ENCODE measurements around the gene U2SURP. TPM values are rescaled to one million over a fixed set of nuclear protein-coding genes. Genes with fewer than 3 reads are reported as not detected.

Gene U2SURP
- total and polyA plus RNA-seq, 3 experiments from 2014 or later = 121 to 148 (median 146) TPM

DNA sequence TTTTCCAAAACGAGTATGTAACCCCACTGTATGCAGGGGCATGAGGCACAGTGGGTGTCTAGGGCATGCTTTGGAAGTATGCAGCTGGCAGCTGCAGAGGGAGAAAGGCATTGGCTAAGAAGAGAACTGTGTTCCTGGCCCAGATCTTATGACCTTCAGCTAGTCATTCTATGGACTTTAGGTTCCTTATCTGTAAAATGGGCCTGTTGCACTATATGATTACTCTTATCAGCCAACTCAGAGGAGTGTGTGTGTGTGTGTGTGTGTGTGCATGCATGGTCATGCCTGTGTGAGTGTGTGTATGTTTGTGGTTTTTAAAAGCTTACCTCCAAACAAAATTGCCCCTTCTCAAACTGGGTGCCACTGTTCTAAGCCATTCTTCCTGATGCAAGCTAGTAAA is 90.8 kb downstream of the U2SURP start:
- Histone ChIP-seq H3K27me3 (ENCODE audit: insufficient read depth, low read length, poor library complexity, severe bottlenecking) (no peaks in the 10 kb centered on the region), H3K36me3 (ENCODE audit: insufficient read depth, low read length) (no peaks in the 10 kb centered on the region), H3K27ac (ENCODE audit: low read depth, low read length) (no peak overlapping the region), H3K4me1 (ENCODE audit: insufficient read depth, low read length) (no peaks in the 10 kb centered on the region), H3K9me3 (ENCODE audit: low read length) (no peaks in the 10 kb centered on the region), H3K4me3 (ENCODE audit: low read length) (no peak overlapping the region)
- ChIA-PET POLR2A (no interaction called here), CTCF (no interaction called here)
- no peak for DNase-seq
- Mint-ChIP-seq H3K4me1 (no peaks in the 10 kb centered on the region), H3K27ac (peak overlapping the region in 1 of 8 donors; percentile 29), H3K27me3 (no peaks in the 10 kb centered on the region), H3K9me3 (no peaks in the 10 kb centered on the region), H3K4me3 (no peak overlapping the region), H3K36me3 (no peaks in the 10 kb centered on the region)

DNA sequence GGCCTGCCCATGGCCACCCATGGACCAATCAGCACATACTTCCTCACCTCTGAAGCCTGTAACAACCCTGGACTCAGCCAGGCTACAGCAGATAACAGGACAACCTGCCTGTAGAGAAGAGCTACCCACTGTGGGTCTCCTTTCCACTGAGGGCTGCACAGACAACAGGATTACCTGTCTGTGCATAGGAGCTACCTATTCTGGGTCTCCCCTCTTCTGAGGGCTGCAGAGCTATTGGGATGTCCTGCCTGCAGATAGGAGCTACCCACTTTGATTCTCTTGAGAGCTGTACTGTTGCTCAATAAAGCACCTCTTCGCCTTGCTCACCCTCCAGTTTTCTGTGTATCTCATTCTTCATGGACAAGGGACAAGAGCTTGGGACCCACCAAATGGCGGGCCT is 94.4 kb downstream of the U2SURP start:
- Histone ChIP-seq H3K27ac (ENCODE audit: low read depth, low read length) (no peak overlapping the region), H3K4me1 (ENCODE audit: insufficient read depth, low read length) (no peaks in the 10 kb centered on the region), H3K9me3 (ENCODE audit: low read length) (no peaks in the 10 kb centered on the region), H3K36me3 (ENCODE audit: insufficient read depth, low read length) (no peaks in the 10 kb centered on the region), H3K27me3 (ENCODE audit: insufficient read depth, low read length, poor library complexity, severe bottlenecking) (no peaks in the 10 kb centered on the region), H3K4me3 (ENCODE audit: low read length) (no peak overlapping the region)
- no peaks in the 10 kb centered on the region for H3K4me1 Mint-ChIP-seq
- no peak overlapping the region for H3K4me3 Mint-ChIP-seq
- no peak for DNase-seq
- no peaks in the 10 kb centered on the region for H3K36me3 Mint-ChIP-seq
- no peak overlapping the region for H3K27ac Mint-ChIP-seq
- ChIA-PET CTCF (no interaction called here), POLR2A (no interaction called here)
- no peaks in the 10 kb centered on the region for H3K9me3 Mint-ChIP-seq
- no peaks in the 10 kb centered on the region for H3K27me3 Mint-ChIP-seq

DNA sequence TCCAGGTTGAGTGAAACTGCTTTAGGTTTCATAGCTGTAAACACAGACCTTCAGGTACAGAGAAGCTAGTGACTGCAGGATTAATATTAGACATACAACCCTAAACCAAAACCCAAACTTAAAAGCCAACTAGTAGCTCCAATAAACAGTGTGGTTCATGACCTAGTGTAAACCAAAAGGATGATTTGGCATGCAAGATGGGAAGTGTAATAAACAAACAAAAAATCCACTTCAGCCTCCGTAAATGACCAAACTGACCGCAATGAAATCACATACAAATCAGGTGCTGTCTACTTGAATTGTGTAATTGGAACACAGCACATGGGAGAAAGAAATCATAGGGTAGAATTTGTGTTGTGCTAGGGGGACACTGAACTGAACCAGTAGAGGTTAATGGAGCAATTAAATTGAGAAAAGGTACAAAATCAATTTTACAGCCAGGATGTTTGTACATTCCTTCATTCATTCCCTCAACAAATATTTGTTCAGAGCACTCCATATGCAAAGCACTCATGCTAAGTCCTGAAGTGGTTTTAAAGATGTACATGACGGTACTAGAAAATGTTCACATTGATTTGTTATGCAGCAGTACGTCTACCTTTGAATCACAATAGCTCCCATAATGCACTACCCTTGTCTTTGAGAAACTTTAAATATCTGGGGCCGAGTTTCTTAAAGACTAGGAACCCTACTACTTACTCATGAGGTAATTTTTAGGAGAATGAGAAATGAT is 96.8 kb downstream of the U2SURP start:
- CTCF ChIA-PET = no interaction called here

DNA sequence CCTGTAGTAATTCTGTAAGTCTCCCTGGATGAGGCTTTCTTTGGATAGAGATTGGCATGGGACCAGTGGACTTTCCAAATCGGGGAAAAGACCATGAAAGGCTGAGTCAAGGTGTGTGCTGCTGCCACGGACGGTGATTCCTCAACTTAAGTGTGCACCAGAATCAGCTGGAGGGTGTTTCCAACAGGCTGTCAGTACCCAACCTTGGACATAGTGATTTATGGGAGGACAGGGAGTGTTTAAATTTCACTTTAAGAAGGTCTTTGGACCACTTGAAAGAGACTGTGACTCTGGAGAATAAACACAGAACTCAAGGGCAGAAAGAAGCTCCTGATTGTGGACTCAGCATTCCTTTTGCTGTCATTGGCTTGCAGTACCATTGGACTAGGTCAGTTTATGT is 97.8 kb downstream of the U2SURP start:
- no peaks in the 10 kb centered on the region for H3K4me1 Mint-ChIP-seq
- H3K27me3 Mint-ChIP-seq = peaks cover 5 to 26% of the 10 kb centered on the region in 2 donors
- peaks cover 1 to 7% (median 2%) of the 10 kb centered on the region in 5 donors for H3K9me3 Mint-ChIP-seq
- no peaks in the 10 kb centered on the region for H3K36me3 ChIP-seq (ENCODE audit: insufficient read depth, low read length)
- no peak for DNase-seq
- H3K4me3 Mint-ChIP-seq = no peak overlapping the region
- no peak overlapping the region for H3K4me3 ChIP-seq (ENCODE audit: low read length)
- H3K9me3 ChIP-seq (ENCODE audit: low read length) = no peaks in the 10 kb centered on the region
- CTCF ChIA-PET = no interaction called here
- no peak overlapping the region for H3K27ac ChIP-seq (ENCODE audit: low read depth, low read length)
- no peaks in the 10 kb centered on the region for H3K4me1 ChIP-seq (ENCODE audit: insufficient read depth, low read length)
- POLR2A ChIA-PET = no interaction called here
- peaks cover 0 to 6% (median 0%) of the 10 kb centered on the region in 3 donors for H3K36me3 Mint-ChIP-seq
- H3K27me3 ChIP-seq (ENCODE audit: insufficient read depth, low read length, poor library complexity, severe bottlenecking) = no peaks in the 10 kb centered on the region
- no peak overlapping the region for H3K27ac Mint-ChIP-seq

More for the DNA sequence above, 96.8 kb downstream of the U2SURP start:
- H3K27ac Mint-ChIP-seq = no peak overlapping the region
- H3K36me3 Mint-ChIP-seq = peaks cover 0 to 4% (median 0%) of the 10 kb centered on the region in 3 donors
- POLR2A ChIA-PET = no interaction called here
- Histone ChIP-seq H3K27me3 (ENCODE audit: insufficient read depth, low read length, poor library complexity, severe bottlenecking) (no peaks in the 10 kb centered on the region), H3K4me3 (ENCODE audit: low read length) (no peak overlapping the region), H3K36me3 (ENCODE audit: insufficient read depth, low read length) (no peaks in the 10 kb centered on the region), H3K4me1 (ENCODE audit: insufficient read depth, low read length) (no peaks in the 10 kb centered on the region), H3K9me3 (ENCODE audit: low read length) (no peaks in the 10 kb centered on the region), H3K27ac (ENCODE audit: low read depth, low read length) (no peak overlapping the region)
- DNase-seq = no peak
- H3K4me3 Mint-ChIP-seq = no peak overlapping the region
- peaks cover 0 to under 1% (median 0%) of the 10 kb centered on the region in 5 donors for H3K9me3 Mint-ChIP-seq
- H3K4me1 Mint-ChIP-seq = no peaks in the 10 kb centered on the region
- peaks cover 5 to 19% of the 10 kb centered on the region in 2 donors for H3K27me3 Mint-ChIP-seq

DNA sequence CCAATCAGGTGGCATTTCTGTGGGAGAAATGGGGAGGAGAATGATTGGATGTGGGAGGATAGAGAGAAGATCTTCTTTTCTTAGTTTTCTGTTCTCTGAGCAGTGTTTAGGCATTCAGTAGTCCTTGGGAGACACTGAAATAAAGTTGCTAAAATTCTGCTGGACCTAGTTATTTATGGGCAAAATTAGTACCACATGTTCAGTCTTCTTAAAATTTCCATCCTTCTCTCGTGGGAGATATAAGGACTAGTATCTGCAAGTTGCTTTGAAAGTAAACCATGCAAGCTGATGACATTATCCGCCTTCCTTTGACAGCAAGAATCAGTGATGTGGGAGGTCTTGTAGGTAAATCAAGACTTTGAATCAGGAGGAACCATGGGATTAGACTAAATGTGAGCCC is 98.3 kb downstream of the U2SURP start:
- Mint-ChIP-seq H3K36me3 (peaks cover 0 to 10% (median 0%) of the 10 kb centered on the region in 3 donors), H3K4me3 (no peak overlapping the region), H3K27ac (no peak overlapping the region), H3K9me3 (peaks cover 6 to 12% (median 6%) of the 10 kb centered on the region in 5 donors), H3K4me1 (no peaks in the 10 kb centered on the region), H3K27me3 (peaks cover 5 to 31% of the 10 kb centered on the region in 2 donors)
- POLR2A ChIA-PET = no interaction called here
- H3K36me3 ChIP-seq (ENCODE audit: insufficient read depth, low read length) = no peaks in the 10 kb centered on the region
- CTCF ChIA-PET = no interaction called here
- peaks cover under 1% of the 10 kb centered on the region for H3K9me3 ChIP-seq (ENCODE audit: low read length)
- H3K27ac ChIP-seq (ENCODE audit: low read depth, low read length) = no peak overlapping the region
- no peak for DNase-seq
- H3K4me1 ChIP-seq (ENCODE audit: insufficient read depth, low read length) = no peaks in the 10 kb centered on the region
- H3K4me3 ChIP-seq (ENCODE audit: low read length) = no peak overlapping the region
- H3K27me3 ChIP-seq (ENCODE audit: insufficient read depth, low read length, poor library complexity, severe bottlenecking) = no peaks in the 10 kb centered on the region

DNA sequence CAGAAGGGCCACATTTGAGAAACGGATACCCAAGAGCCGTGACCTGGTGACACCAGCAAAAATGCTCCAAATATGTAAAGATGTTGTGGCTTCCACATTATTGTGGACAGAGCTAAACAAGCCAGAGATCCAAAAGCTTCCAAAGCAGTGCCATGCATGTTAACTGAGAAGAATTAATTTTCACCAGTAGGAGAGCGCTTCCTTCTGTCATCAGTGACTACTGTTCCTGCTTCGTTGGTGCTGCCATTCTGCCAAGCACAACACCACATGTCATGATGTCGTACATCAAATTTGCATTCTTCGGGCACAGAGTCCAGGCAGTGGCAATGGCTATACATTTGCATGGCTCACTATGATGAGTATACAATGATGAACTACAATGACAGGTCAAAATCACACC is 99.1 kb downstream of the U2SURP start:
- H3K36me3 Mint-ChIP-seq = peaks cover 0 to 14% (median 0%) of the 10 kb centered on the region in 3 donors
- CTCF ChIA-PET = no interaction called here

DNA sequence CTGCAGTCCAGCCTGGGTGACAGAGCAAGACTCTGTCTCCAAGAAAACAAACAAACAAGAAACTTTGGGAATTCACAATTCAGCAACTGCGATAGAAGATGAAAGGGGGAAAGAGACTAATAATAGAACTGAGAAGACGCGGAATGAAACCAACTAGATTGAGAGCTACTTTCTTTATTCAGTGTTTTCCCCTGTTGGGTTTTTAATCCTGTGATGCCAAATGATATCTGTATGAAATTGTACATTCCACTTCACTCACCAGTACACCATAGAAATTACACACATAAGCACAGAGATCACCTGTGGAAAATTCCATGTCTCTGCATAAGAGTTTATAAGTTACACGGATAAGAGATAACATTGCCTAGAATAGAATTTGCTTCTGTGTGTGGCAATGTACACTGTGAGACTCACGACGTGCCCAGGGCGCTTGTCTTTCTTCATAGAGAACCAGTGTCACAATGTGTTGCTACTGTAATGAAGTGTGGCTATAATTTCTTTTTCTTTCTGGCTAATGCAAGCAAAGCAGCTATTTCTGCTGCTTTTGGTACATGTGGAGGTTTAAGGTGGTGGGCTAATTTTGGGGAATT is 100.5 kb downstream of the U2SURP start:
- Histone ChIP-seq H3K27me3 (ENCODE audit: insufficient read depth, low read length, poor library complexity, severe bottlenecking) (no peaks in the 10 kb centered on the region), H3K4me3 (ENCODE audit: low read length) (no peak overlapping the region), H3K27ac (ENCODE audit: low read depth, low read length) (no peak overlapping the region), H3K4me1 (ENCODE audit: insufficient read depth, low read length) (no peaks in the 10 kb centered on the region), H3K9me3 (ENCODE audit: low read length) (peaks cover 8% of the 10 kb centered on the region), H3K36me3 (ENCODE audit: insufficient read depth, low read length) (no peaks in the 10 kb centered on the region)
- POLR2A ChIA-PET = no interaction called here
- DNase-seq = no peak
- Mint-ChIP-seq H3K27ac (no peak overlapping the region), H3K9me3 (peaks cover 12 to 29% (median 22%) of the 10 kb centered on the region in 5 donors), H3K36me3 (peaks cover 0 to 23% (median 0%) of the 10 kb centered on the region in 3 donors), H3K4me1 (no peaks in the 10 kb centered on the region), H3K4me3 (no peak overlapping the region), H3K27me3 (peaks cover 17 to 41% of the 10 kb centered on the region in 2 donors)
- CTCF ChIA-PET = no interaction called here

More for the DNA sequence above, 99.1 kb downstream of the U2SURP start:
- Mint-ChIP-seq H3K4me3 (no peak overlapping the region), H3K27me3 (peaks cover 11 to 35% of the 10 kb centered on the region in 2 donors), H3K9me3 (peaks cover 10 to 18% (median 14%) of the 10 kb centered on the region in 5 donors), H3K27ac (no peak overlapping the region), H3K4me1 (no peaks in the 10 kb centered on the region)
- H3K27me3 ChIP-seq (ENCODE audit: insufficient read depth, low read length, poor library complexity, severe bottlenecking) = no peaks in the 10 kb centered on the region
- DNase-seq = no peak
- POLR2A ChIA-PET = no interaction called here
- H3K27ac ChIP-seq (ENCODE audit: low read depth, low read length) = no peak overlapping the region
- peaks cover 8% of the 10 kb centered on the region for H3K9me3 ChIP-seq (ENCODE audit: low read length)
- H3K4me1 ChIP-seq (ENCODE audit: insufficient read depth, low read length) = no peaks in the 10 kb centered on the region
- H3K4me3 ChIP-seq (ENCODE audit: low read length) = no peak overlapping the region
- no peaks in the 10 kb centered on the region for H3K36me3 ChIP-seq (ENCODE audit: insufficient read depth, low read length)

DNA sequence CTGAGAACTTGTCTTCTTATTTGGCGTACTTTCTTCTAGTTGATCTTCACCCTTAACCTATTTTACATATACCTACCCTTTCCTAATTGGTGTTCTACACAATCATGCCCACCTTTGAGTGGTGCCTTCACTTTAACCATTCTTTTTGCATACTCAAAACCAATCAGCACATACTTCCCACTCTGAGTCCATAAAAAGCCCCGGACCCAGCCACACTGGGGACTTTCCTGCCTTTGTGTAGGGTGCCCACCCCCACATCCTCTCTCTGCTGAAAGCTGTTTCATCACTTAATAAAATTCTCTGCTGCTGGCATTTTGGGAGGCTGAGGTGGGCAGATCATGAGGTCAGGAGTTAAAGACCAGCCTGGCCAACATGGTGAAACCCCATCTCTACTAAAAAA is 102.3 kb downstream of the U2SURP start:
- Histone ChIP-seq H3K27ac (ENCODE audit: low read depth, low read length) (no peak overlapping the region), H3K4me3 (ENCODE audit: low read length) (no peak overlapping the region), H3K36me3 (ENCODE audit: insufficient read depth, low read length) (no peaks in the 10 kb centered on the region), H3K9me3 (ENCODE audit: low read length) (peaks cover 8% of the 10 kb centered on the region), H3K4me1 (ENCODE audit: insufficient read depth, low read length) (no peaks in the 10 kb centered on the region), H3K27me3 (ENCODE audit: insufficient read depth, low read length, poor library complexity, severe bottlenecking) (no peaks in the 10 kb centered on the region)
- ChIA-PET CTCF (no interaction called here), POLR2A (no interaction called here)
- DNase-seq = no peak
- Mint-ChIP-seq H3K4me1 (no peaks in the 10 kb centered on the region), H3K27me3 (peaks cover 17 to 41% of the 10 kb centered on the region in 2 donors), H3K4me3 (no peak overlapping the region), H3K27ac (no peak overlapping the region), H3K36me3 (peaks cover 0 to 23% (median 0%) of the 10 kb centered on the region in 3 donors), H3K9me3 (peaks cover 12 to 29% (median 22%) of the 10 kb centered on the region in 5 donors)

All from CD8-positive, alpha-beta memory T cell (primary cell).